ENCODE data around the gene GRIA1.

GRIA1 gene

DNA sequence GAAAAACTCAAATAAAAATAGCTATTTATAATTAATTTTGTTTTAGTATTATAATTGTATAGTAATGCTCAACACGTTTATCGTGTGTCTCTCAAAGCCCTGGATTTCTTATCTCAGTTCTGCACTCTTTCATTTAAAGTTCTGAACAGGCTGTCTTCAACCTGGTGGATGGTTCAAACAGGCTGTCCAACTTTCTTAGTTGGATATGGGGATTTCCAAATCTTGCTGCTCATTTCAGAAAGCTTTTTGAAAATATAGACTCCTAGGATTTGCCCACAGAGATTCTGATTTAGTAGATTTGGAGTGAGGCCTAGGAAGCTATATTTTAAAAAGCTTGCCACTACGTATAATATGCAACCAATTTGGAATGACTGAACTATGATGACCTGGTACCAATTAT, 120.3 kb downstream of the GRIA1 start:
- no peak for DNase-seq (ENCODE audit: low read depth, low spot score)

DNA sequence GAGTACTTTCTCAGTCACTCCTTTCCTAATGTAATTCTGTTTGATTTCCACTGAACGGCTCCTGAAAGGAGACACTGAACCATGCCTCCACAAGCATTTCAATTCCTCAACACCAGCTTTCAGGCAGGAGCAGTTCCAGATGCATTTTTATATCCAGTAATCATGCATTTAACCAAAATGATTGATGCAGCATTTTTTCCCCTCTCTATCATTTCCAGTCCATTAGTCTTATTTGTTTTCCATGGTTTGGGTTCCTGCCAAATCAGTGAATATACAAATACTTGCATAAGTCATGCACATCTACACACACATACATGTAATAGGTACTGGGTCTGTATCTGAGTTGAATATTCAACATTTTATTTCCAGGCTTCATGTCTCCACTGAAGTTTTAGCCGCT, 122.7 kb downstream of the GRIA1 start:
- no peak for DNase-seq (ENCODE audit: low read depth, low spot score)

DNA sequence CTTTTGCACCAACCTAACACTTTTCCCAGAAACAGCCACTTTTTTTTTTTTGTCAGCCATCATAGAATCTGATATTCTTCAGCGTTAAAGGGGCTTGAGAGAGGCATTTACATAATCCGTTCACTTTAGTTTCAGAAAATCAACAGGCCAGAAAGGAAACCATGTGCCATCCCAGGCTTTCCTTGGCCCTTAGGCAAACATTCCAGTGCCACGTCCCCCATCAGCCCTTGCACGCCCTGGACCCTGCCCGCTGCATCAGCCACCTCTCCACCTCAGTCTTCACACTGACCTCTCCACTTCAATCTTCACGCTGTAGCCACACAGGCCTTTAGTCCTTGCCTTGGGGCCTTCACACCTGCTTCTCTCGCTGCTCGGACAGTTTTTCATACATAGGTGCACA, 123.2 kb downstream of the GRIA1 start:
- DNase-seq (ENCODE audit: low read depth, low spot score), result no peak

DNA sequence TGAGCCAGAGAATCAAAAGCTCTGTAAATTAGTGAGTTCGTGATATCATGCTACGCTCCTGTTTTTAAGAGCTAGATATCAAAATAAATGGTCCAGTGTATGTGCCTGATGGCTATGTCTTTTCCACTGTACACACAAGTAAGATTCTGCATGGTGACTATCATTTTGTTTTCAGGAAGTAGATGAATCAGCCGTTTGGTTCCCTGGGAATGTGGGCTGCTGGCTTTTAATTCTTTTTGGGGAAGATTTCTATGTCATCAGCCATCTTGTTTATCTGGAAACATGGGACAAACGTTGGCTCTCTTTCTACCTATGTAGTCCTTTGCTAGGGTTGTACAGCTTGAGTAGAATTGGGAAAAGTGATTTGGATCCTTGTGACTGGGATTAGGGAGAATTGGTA, 126.7 kb downstream of the GRIA1 start:
- no peak for DNase-seq (ENCODE audit: low read depth, low spot score)

DNA sequence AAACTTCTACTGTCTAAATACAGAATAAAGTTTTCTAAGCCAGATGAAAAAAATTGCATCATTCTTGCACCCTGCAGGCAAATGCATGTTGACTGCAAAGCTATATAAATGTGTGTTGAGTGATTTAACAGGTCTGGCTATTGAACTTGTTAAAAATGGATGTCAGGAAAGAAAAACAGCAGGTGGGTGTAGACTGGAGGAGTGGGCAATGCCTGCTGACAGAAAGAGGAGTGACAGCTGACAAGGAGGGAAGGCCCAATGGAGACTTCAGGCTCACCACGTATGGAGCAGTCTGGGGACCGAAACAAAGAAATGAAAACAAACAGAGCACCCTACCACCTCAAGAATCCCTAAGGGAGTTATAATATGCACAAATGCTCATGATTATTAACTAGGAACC, 127.8 kb downstream of the GRIA1 start:
- DNase-seq (ENCODE audit: low read depth, low spot score), result no peak

DNA sequence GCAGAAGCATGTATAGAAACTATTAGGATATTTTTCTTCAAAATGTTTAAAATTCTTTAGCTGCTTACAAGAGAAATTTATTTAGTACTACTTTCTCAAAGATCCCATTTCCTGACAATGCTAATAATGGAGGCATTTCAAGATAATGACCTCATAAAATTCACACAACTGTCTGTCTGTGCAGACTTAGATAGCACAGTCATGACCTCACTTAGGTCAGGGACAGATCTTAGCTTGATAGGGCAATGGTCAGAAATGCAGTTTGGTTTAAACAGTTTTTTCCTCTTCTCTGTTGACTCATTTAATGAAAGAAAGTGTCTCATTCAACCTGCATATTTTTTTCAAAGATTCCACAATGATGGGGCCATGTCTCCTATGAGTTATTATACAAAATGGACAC, 128.4 kb downstream of the GRIA1 start:
- DNase-seq (ENCODE audit: low read depth, low spot score), result no peak

DNA sequence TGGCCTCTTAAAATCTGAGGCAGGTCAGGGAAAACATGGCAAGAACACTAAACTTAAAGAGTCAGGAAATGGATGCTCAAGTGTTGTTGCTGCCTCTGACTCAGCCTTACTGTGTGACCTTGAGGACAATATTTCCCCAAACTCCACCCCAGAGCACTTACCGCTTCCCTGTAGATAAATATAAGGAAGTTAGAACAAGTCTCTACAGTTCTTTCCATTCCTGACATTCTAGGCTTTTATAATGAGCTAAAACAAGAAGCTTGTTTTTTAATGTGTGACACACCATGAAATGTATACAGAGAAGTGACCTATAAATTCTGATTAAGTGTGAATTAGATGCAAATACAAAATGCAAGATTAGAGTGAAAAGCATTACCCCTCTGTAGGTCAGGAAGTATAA, 129.3 kb downstream of the GRIA1 start:
- DNase-seq (ENCODE audit: low read depth, low spot score), result no peak

DNA sequence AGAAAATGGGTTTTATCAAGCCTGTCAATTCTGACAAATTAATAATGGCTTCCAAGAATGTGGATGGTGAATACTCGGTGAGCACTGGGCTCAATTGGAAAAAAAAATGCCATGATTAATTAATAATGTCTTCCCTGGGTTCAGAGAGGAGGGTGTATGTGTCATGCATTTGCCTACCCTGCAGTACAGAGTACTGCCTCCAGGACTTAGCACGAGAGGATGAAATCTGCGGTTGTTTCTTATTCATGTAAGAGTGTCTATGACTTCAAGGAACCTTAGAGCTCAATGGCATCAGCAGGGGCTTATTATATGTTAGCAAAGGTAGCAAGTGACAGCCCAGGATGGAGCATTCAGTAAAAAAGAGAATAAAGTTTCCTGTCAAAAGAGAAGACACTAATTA, 132.7 kb downstream of the GRIA1 start:
- DNase-seq (ENCODE audit: low read depth, low spot score), result no peak

DNA sequence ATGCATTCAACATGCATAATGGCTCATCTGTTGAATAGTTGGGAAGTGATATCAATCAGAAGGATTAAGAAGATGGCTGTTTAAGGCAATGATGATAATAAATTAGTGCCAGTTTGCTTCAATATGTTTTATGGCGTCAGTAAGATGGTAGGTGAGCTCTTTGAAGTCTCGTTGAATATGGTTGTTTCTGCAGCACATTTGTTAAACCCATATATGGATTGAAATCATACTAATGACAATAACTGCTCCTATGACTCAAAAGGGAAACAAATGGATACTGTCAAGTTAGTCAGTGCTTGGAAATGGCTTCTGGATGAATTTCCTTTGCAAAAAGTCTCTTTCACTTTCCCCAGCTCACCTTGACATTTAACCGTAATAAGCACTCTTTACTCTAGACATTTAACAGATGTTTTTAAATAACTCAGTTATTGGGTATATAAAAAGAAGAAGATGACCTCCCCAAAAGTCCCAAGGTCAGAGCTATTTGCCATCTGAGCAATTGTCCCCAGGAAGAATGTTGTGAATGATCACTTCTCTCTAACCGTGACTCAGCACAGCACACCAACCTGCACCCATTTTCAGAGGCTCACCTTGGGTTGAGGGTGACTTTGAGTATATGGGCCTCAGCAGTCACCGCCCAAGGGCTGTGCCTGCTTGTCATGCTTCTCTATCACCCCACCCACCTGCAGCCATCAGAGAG, 133.4 kb downstream of the GRIA1 start:
- no peak for DNase-seq (ENCODE audit: low read depth, low spot score)

DNA sequence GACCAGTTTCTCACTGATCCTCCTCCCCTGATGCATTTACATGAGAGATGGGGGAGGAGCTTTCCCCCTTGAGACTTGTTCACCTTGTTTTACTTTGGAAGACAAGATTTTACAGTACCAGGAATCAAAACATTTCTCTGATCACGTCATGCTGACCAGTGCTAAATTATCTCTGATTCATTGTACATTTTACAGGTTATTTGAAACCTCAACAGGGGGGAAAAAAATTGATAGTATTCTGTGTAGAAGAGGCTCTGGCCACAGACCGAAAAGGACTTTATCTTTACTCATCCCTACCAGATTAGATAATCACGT, 133.9 kb downstream of the GRIA1 start:
- DNase-seq (ENCODE audit: low read depth, low spot score), result no peak

DNA sequence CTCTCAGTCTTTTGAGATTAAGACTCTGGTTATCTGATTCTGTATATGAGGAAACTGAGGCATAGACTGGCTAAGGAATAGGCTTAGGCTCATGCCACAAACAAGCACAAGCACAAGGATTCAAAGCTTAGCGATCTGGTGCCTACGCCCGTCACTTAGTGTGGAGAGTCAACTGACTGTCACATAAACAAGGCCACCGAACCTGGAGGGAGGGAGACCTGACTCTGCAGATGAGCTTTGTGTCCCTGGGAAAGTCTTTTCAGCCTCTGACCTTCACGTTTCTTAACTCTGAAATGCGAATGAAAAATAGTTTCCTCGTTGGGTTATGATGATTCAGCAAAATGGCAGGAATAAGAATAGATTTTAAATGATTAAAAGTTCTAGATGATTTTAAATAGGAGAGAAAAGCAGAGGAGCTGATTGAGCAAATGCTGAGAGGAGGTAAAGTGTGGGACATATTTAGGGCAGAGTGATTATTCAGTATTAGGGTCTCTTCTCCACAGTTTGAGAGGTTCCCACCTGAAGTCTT, 135.4 kb downstream of the GRIA1 start:
- DNase-seq (ENCODE audit: low read depth, low spot score), result no peak

DNA sequence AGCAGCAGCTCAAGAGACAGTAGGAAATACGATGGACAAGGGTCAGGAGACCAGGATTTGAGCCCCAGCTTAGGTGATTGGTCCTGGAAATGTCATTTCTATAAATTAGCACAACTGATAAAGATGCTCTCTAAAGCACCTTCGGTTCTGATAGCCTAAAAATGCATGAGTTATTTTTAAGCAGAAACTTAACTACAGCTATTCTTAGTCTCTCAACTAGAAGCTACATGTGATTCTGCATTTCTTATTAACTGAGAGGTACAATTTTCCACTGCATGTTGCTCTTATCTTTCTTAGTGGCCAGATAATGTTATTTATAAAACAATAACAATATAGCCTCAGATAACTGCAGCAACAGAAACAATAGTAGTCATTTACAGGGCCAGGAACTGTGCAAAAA, 136.4 kb downstream of the GRIA1 start:
- no peak for DNase-seq (ENCODE audit: low read depth, low spot score)

DNA sequence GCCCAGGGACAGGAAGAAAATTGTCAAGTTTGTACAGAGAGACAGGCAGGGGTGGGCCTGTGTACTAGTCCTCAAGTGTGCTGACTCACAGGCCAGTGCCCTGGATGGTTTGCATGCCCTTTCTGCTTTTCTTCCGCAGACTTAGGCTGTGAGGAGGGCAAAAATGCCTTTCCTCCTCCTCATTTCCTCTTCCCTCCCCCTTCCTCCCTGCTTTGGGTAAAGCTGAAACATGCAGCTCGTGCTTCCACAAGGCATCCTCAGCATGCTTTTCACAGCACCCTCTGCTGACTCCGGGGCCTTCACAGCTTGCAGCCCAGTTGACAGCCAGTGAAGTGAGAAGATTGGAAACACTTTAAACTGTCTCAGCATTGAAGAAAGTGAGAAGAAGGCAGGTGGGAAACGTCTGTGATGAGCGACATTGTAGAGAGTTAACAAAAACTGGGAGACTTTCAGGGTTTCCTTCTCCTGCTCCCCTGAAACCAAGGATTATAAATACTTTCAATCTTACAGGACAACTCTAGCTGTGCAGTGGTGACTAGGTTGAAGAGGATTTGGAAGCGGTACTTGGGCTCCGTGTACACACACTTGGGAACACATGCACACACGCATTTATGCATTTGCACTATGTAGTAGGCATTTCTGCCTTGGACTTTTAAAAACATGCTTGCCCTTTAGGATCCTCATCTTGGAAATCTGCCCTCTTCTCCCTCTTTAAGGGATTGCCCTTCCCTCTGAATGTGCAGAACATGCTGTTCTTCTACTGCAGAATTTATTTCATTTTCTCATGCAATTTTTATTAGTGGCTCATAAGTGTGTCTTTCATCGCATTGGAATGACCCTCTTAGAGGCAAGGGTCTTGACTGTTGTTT, 138.8 kb downstream of the GRIA1 start:
- peak; percentile 85 for DNase-seq (ENCODE audit: low read depth, low spot score)

DNA sequence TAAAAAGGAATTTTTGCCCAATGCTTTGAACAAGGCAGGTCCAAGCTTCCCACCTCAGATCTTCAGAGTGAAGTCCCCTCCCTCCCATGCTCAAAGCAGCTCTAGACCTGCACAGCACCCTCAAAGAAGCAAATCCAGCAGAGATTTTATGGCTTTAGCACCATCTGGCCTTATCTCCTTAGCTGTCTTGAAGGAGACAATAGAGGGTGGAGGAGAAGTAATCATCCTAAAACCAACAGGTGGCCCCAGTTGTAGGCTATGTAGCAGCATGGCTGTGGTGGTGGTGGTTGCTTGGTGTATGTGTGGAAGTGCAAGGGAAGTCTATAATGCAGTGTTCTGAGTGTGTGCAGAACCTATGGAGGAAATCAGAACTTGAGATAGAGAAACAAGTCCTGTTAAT, 140.1 kb downstream of the GRIA1 start:
- DNase-seq (ENCODE audit: low read depth, low spot score), result no peak

DNA sequence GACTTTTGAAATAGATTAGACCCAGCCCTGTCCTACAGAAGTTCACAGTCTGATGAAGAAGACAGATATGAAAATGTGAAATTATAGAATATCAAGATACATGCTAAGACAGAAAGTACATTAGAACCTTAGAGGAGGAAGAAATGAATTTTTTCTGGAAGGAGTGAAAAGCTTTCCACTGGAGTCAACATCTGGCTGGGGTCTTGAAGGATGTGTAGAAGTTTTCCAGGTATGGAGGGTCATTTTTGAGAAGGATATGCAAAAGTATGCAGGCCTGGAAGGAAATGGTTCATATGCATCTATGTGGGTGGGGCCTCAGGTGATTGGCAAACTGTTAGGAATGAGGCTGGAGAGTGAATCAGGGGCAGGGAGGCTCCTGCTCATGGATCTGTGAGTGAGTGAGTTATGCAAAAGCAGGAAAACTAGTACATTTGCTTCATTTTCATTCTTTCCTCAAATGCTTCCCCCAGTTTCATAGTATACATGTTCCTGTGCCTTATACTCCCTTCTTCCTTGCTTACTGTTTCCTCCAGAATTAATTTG, 142.3 kb downstream of the GRIA1 start:
- DNase-seq (ENCODE audit: low read depth, low spot score), result no peak

DNA sequence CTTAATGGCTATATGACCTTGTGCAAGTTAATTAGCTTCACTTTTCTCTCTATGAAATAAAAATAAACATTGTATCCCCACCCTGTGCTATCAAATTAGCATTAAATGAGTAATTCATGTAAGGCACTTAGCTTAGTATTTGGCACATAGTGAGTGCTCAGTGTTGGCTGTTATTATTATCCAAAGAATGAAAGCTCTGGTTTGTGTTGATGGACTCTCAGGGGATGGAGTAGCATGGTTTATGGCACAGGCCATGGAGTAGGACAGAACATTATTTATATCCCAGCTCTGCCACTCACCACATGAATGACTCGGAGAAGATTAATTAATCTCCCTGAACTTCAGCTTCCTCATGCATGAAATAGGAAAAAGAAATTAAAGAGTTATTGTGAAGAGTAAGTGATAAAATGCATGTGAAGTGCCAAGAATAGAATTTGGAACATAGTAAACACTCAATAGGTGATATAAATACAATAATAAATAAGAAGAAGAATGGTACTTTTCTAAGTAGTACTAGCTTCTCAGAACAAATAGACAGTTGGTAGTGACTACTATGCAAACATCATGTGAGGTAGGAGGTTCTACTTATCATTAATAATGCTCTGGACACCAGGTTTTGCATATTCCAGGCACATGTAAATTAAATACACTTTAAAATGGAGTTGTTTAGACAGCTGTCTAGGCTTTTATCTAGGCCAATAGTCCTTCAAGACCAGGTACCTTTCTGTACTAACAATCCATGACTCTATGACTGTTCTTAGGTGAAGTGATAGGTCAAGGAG, 146.4 kb downstream of the GRIA1 start:
- DNase-seq (ENCODE audit: low read depth, low spot score), result no peak

DNA sequence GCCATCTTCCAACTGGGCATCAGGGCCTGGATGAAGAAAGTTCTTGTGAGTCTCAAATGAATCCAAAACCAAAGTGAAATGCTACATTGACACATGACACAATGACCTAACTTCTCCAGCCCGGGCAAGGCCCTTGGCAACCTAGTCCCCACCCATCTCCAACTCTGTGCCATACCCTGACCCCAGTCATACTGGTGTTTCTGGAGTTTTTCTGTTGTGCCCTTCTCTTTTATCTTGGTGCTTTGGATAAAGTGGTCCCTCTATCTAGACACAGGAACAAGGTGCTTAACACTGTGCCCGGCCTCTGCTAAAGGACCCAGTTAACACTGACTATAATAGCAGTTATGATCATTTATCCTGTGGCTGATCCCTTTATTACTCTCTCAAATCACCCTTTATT, 149.8 kb downstream of the GRIA1 start:
- DNase-seq (ENCODE audit: low read depth, low spot score), result no peak

DNA sequence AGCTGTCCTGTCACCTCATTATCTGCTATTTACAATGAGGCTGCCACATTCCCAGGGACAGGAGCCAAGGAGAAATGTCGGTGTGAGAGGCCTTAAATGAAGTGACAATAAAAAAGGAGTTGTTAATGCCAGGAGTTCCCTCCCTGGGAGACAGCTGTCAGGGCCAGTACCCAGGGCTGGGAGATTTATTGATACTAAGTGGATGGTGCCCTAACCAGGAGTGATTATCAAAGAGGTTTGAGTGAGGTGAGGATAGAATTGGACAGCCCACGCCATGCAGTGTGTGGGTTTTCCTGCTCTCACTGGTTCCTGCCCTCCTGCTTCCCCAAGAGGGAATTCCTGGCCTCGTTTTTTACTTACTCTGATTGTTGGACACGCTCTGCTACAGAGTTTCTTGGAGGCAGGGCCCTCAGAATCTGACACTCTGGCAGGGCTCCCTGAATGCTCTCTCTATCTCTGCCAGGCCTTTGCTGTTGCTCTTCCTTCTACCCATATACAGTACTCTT, 150.8 kb downstream of the GRIA1 start:
- no peak for DNase-seq (ENCODE audit: low read depth, low spot score)

DNA sequence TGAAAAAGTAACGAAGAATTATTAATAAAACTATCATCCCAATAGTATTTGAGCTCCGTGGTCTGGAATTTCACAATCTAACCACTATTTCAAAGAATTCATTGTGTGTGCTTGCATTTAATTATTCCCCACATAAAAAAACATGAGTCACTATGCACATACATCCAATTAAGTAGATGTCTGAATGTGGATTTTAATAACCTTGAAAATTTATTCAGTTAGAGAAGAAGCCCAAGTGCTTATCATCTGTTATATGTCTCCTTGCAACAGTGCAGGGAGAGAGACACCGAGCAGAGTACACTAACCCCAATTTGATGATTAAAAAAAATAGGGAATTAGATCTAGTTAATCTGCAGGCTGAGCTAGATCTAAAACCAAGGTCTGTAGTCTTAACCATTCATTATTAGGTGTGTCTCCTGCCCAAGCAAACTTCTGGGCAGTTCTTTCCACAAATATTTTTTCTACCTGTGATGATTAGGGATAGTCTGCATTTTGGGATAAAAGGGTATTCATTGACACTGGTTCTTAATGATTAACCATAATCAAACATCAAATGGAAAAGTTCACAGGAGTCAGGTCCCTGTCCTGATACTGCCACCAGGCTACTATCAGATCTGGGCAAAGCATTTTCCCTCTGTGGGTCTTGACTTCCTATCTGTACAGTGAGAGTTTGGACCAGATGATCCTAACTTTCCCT, 164.2 kb downstream of the GRIA1 start:
- DNase-seq (ENCODE audit: low read depth, low spot score), result no peak

DNA sequence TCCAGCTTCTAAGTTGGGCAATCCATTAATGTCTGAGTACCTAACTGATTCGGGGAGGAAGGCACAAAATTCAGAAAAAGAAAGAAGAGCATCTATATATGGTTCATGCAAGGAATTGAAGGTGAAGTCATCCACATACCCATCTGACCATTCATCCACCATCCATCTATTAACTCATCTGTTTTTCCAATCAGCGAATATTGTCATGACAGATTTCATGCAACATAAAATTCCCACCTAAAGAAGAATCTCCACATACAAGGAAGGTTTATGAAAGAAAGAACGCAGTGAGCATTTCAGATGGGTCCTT, 164.7 kb downstream of the GRIA1 start:
- DNase-seq (ENCODE audit: low read depth, low spot score), result no peak

DNA sequence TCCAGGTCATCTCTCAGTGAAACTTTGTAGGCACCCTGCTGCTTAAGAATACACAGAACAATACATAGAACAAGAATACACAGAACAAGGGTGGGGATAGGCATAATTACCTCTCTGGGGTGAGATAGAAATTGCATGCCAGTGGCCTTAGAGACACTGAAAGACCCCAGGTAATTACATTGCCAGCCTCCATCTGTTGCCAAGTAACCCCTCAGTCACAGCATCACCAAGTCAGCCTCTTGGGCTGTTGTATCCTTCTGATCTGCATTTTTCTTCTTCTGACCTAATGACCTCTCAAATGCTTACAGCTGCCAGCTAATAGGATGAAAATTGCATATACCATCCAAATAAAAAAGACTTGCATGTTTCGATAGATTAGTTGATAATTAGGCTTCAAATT, 167.7 kb downstream of the GRIA1 start:
- DNase-seq (ENCODE audit: low read depth, low spot score), result no peak

DNA sequence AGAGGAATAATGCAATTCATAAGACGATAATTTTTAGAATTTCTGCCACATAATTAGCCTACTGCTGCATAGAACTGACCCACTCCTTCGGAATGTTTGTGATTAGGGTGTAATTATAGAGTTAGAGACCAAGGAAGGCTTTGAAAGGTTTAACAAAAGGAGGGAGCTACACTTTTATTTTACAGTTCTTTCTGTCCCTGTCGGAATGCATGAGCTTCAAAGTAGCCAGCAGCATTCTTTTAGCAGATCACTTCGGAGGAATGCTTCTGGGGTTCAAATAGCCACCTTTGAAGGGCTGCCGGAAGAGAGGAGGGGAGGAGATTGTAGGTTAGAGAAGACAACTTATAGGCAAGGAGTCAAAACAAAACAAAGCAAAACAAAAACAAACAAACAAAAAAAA, 168.1 kb downstream of the GRIA1 start:
- DNase-seq (ENCODE audit: low read depth, low spot score), result no peak
